Breast epithelium (tissue), 3 donors: ENCODE data around the gene C6orf120.
A peak's percentile ranks its signal among the peaks of the same experiment; 100 is the strongest.

Experiments
- POLR2AphosphoS5 ChIP-seq, 3 donors: sonication (generic); formaldehyde crosslinking; IDR thresholded peaks; one replicate each; pipeline ENCODE4 v1.6.1; 2017; ENCODE audit warnings: antibody characterized with exemption in 3 of 3
- TF ChIP-seq, protein P1 (sequence below), 3 donors: fragments of 450-650 bp; IDR thresholded peaks; one replicate each; pipeline ENCODE4 v1.5.1; 2016 to 2017; ENCODE audit warnings: antibody characterized with exemption in 3 of 3, mild to moderate bottlenecking in 3 of 3, moderate library complexity in 3 of 3

DNA sequence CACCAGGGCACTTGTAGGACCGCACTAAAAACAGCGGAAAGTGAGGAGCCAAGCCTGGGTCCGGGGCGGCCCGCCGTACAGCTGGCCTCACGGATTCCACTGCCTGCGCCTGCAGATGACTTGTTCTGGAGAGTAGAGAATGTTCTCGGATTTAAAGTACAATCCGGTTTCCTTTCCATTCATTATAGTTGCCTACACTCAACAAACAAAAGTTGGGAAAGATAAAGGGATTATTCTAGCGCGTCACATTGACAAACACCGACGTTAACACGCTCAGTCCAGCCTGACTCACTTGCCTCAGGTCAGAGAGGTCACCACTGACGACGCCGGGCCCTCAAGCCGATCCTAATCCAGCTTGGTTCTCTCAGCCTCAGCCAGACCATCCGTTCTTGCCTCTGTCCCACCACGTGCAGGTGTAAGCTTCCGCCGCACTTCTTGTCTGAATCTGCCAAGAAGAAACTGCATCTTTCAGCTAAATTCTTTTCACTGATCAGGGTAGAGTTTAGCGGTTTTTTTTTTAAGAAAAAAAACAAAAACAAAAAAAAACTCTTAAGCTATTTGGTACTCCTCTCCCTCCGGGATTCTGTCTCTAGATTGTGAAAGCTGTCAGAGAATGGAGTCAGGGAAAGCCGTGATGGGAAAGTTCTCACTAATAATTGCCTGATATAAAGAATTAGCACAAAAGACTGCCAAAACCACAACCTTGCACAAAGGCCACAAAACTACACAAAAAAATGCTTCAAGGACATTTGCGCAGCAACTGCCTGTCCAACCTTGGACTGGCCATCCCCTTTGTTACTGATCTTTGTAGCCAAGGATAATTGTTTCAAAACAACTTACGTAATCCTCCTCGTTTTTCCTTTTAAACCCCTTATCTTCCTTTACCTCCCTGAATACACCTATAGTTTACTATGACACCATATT, 23.5 kb downstream of the C6orf120 start:
- TF ChIP-seq POLR2AphosphoS5 (IDR thresholded peaks at IDR 0.05) = peak in 1 of 3 donors; percentile 5
- TF ChIP-seq, protein P1, sequence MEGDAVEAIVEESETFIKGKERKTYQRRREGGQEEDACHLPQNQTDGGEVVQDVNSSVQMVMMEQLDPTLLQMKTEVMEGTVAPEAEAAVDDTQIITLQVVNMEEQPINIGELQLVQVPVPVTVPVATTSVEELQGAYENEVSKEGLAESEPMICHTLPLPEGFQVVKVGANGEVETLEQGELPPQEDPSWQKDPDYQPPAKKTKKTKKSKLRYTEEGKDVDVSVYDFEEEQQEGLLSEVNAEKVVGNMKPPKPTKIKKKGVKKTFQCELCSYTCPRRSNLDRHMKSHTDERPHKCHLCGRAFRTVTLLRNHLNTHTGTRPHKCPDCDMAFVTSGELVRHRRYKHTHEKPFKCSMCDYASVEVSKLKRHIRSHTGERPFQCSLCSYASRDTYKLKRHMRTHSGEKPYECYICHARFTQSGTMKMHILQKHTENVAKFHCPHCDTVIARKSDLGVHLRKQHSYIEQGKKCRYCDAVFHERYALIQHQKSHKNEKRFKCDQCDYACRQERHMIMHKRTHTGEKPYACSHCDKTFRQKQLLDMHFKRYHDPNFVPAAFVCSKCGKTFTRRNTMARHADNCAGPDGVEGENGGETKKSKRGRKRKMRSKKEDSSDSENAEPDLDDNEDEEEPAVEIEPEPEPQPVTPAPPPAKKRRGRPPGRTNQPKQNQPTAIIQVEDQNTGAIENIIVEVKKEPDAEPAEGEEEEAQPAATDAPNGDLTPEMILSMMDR (IDR thresholded peaks at IDR 0.05) = no peak
